Sigmoid colon (tissue), 4 donors: ENCODE data around the gene OR13G1.

Experiments used
- EP300 ChIP-seq, 4 donors: sonication (generic); formaldehyde crosslinking; IDR thresholded peaks; one replicate each; pipeline ENCODE4 v1.6.1; 2017; ENCODE audit warnings: antibody characterized with exemption in 4 of 4
- POLR2A ChIP-seq, 2 donors: fragments of 450-650 bp; IDR thresholded peaks; one replicate each; pipeline ENCODE4 v1.6.1; 2016; ENCODE audit warnings: antibody characterized with exemption in 2 of 2, mild to moderate bottlenecking in 2 of 2, moderate library complexity in 2 of 2
- TF ChIP-seq, protein P1 (sequence below), 4 experiments: fragments of 450-650 bp in 3 of 4; fragments of 200-600 bp in 1 of 4; IDR thresholded peaks; one replicate each; pipeline ENCODE4 v1.5.1; 2016 to 2019; ENCODE audit warnings: antibody characterized with exemption in 4 of 4, mild to moderate bottlenecking in 3 of 4, moderate library complexity in 2 of 4

DNA sequence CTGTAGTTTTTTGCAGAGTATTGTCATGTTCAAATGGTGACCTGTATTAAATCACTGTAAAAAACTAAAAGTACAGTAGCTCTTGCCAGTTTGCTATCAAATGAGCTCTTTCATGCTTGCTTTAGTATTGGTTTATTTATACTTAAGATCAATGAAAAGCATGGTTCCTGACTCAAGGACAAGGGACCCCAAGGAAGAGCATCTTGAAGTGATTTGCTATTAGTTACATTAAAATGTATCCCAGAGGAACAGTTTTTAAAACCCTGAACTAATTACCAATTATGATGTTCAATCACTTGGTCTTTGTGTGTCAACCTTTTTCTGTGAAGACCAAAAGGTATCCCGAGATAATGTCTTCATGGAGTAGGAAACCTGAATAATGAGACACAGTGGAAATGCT is at the start of gene OR13G1:
- TF ChIP-seq, protein P1, sequence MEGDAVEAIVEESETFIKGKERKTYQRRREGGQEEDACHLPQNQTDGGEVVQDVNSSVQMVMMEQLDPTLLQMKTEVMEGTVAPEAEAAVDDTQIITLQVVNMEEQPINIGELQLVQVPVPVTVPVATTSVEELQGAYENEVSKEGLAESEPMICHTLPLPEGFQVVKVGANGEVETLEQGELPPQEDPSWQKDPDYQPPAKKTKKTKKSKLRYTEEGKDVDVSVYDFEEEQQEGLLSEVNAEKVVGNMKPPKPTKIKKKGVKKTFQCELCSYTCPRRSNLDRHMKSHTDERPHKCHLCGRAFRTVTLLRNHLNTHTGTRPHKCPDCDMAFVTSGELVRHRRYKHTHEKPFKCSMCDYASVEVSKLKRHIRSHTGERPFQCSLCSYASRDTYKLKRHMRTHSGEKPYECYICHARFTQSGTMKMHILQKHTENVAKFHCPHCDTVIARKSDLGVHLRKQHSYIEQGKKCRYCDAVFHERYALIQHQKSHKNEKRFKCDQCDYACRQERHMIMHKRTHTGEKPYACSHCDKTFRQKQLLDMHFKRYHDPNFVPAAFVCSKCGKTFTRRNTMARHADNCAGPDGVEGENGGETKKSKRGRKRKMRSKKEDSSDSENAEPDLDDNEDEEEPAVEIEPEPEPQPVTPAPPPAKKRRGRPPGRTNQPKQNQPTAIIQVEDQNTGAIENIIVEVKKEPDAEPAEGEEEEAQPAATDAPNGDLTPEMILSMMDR (IDR thresholded peaks at IDR 0.05), result no peak
- no peak for TF ChIP-seq POLR2A (IDR thresholded peaks at IDR 0.05)
- TF ChIP-seq EP300 (IDR thresholded peaks at IDR 0.05), result no peak
